ENCODE data around the gene GPR142.
A peak's percentile ranks its signal among the peaks of the same experiment; 100 is the strongest.

Gene GPR142

DNA sequence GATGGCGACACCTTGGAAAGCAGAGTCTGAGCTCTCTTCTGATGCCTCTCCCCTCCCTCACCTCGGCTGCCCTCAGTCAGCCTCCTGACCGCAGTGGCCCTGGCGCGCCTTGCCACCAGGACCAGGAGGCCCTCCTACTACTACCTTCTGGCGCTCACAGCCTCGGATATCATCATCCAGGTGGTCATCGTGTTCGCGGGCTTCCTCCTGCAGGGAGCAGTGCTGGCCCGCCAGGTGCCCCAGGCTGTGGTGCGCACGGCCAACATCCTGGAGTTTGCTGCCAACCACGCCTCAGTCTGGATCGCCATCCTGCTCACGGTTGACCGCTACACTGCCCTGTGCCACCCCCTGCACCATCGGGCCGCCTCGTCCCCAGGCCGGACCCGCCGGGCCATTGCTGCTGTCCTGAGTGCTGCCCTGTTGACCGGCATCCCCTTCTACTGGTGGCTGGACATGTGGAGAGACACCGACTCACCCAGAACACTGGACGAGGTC is 4.4 kb downstream of the GPR142 start:
- no peak for DNase-seq

DNA sequence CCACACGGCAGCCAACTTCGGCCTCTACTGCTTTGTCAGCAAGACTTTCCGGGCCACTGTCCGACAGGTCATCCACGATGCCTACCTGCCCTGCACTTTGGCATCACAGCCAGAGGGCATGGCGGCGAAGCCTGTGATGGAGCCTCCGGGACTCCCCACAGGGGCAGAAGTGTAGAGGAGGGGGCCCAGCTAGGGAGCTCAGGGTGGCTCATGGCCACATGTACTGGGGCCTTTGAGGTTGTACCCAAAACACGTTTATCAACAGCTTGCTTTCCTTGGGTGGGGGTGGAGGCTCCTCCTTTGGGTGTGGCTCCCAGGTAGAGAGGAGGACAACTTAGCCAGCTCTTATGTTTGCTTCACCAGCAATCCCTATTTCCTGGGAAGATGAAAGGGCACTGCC is 5.1 kb downstream of the GPR142 start:
- no peak for DNase-seq

DNA sequence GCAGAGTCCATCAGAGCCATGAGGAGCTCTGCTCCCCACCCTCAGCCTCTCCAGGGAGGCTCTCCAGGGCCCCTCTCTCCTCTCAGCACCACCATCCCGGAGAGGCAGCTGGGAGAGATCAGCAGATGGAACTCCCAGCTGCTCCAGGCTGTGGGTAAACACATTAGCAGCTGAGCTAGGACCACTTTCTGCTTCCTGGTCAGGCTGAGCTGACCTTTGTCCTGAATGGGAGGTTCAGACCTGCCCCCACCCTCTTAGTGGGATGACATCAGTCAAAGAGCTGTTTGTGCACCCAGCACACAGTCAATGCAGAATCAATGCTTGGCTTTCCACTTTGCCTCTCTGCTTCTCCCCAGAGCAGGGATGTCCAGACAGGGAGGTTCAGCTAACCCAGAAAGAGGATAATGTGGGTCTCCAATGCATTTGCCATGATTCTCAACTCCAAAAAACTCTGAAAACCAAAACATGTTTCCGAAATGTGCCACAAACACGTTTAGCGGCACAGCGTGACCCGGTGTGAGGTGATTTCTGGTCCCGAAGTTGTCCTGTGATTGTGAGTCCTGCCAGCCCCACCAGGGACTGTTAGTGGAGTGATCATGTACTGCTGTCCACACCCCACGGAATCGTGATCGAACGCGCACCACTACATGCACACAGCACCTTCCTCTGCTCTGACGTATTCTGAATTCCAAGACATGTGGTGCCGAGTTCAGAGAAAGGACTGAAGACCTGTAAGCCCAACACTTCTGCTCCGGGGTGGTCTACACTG is 6.7 kb downstream of the GPR142 start:
- DNase-seq = no peak

DNA sequence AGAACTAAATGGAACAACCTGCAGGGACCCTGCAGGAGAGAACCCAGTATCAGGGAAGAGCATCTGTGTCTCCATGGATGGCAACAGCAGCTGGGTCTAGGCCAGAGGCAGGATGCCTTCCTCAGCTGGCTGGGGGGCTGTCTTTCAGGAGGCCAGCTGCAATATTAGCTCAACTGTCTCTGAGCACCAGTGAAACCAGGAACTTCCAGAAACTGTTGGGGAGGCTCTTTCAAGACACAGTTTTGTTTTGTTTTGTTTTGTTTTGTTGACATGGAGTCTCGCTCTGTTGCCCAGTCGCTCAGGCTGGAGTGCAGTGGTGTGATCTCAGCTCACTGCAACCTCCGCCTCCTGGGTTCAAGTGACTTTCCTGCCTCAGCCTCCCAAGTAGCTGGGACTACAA is 7.6 kb downstream of the GPR142 start:
- no peak for DNase-seq

DNA sequence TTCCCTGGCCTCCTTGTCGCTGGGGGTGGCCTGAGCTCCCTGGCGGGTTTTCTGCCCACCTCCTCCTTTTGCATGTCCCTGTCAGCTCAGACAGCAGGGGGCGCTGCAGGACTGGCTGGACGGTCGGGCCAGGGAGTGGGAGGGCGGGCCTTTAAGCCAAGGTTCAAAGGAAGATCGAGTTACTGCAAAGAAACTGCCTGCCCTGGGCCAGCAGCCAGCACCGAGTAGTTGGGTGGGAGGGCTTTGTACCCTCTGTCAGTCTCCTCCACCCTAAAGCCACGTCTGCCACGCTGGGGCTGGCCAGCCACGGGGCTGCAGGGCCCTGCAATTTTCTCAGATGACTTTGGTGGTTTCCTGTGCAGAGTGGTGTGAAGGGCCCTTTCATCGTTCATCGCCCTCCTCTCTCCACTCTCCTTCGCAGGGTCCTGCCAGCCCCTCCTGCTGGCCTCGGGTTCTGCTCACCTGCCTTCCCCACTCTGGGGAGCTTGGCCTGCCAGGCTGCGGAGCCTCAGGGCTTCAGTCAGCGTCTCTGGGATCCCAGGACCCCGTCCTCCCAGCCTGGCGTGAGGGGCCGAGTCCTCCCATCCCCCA is 12.3 kb downstream of the GPR142 start:
- DNase-seq = peak; percentile 80

DNA sequence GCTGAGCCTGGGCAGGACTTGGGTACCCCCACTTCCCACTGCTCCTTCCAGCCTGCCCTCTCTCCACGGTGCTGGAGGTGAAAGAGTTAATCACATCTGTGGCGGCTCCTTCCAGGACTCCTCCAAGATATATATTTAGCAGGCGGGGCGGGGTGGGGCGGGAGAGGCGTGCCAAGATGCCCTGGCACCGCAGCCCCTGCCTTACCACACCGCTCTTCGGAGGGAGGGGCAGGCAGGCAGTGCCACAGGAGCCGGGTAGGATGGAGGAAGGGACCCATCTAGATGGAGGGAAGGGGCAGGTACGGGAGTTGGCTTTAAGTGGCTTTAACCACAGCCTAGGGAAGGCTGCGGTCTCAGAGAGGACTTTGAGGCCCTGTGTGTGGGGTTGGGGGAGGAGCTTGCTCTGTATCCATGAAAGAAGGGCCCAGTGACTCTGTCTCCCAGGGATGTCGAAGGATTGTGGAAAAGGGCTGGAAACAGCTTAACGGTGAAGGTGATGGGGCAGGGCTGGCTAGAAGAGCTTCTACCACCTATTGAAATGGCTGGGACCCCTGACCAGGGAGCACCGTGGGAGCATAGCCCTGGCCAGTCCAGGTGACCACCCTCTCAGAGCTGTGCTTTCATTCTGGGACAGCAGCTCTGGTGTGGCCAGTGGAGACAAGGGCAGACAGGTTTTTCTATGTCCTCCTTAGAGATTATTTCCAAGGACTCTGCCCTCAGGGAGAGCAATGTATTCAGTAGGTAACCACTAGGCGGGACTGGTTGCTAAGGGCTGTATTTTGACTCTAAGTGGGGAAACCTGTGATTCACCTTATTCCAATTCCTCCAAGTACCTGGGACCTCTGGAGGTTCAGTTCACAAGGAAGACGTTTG is 13.0 kb downstream of the GPR142 start:
- no peak for DNase-seq

DNA sequence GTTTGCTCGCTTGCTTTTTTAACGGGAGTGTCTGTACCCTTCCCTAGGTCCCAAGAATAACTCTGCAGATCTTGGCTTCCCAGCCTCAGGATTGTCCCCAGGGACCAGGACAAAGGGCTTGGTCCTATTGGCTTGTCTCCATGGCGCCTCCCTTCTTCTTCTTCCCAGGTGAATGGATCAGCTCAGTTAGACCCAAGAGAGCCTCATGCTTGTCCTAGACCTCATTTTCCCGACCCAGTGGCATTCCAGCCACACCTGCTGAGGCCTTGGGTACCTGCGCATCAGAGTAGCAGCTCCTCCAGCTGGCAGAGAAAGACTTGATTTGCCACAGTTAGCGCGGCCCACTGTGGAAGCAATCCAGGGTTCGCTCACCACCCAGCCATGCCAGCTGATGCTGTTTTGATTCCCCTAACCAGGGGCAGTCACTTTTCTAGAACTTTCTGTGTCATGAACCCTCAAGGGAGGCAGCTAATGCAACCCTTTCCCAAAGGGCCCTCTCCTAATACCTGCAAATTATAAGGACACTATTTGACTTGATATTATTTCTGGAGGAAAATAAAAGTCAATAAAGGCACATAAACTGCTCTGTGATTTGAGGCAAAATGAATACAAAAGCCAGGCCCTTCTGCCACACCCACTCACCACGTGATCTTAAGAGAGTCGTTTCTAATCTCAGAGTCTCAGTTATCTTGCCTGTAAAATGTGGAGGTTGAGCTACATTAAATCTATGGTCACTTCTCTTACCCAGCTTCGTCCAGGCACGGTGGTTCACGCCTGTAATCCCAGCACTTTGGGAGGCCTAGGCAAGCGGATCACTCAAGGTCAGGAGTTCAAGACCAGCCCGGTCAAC is 13.9 kb downstream of the GPR142 start:
- DNase-seq = no peak

DNA sequence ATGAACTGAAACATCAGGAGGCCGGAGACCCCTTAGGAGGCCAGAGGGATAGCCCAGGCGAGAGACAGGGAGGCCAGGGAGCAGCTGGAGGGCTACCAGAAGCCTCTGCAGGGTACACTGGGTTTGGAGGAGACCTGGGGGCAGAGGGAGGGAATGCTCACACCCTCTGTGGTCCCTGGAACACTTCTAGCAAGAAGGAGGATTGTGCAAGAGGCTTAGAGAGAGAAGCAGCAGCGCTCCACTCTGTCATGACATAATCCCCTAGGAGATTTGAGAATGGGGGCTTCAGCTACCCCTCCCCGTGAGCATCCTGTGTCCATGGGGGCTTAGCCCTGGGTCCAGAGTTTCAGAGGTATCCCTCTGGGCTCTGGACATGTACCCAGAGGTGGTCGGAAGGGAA is 15.8 kb downstream of the GPR142 start:
- DNase-seq = no peak

DNA sequence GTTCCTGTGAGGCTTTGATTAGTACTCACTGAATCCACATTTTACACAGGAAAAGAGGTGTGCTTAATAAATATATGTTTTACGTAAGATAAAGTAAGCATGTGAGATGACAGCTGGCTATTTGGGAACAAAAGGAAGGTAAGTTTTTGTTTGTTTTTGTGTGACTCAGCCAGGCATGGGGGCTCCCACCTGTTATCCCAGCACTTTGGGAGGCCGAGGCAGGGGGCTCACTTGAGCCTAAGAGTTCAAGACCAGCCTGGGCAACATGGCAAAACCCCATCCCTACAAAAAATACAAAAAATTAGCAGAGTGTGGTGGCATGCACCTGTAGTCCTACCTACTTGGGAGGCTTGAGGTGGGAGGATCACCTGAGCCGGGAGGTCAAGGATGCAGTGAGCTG is 17.9 kb downstream of the GPR142 start:
- no peak for DNase-seq

DNA sequence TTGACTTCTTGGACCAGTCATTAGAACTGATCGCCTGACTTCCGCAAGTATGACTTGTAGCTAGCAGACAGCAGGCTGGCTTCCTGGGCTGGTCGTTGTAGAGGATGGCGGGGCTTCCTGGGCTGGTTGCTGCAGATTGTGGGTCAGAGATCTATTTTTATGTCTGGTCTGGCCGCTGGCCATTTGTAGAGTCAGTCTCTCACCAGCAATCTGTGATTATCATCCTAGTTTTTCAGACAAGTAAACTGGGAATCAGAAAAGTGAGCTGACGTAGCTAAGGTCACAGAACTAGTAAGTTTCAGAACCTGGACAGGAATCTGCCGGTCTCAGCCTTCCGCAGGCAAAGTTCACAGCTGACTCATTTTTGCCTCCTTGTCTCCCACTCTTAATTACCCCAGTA is 19.1 kb downstream of the GPR142 start:
- no peak for DNase-seq

DNA sequence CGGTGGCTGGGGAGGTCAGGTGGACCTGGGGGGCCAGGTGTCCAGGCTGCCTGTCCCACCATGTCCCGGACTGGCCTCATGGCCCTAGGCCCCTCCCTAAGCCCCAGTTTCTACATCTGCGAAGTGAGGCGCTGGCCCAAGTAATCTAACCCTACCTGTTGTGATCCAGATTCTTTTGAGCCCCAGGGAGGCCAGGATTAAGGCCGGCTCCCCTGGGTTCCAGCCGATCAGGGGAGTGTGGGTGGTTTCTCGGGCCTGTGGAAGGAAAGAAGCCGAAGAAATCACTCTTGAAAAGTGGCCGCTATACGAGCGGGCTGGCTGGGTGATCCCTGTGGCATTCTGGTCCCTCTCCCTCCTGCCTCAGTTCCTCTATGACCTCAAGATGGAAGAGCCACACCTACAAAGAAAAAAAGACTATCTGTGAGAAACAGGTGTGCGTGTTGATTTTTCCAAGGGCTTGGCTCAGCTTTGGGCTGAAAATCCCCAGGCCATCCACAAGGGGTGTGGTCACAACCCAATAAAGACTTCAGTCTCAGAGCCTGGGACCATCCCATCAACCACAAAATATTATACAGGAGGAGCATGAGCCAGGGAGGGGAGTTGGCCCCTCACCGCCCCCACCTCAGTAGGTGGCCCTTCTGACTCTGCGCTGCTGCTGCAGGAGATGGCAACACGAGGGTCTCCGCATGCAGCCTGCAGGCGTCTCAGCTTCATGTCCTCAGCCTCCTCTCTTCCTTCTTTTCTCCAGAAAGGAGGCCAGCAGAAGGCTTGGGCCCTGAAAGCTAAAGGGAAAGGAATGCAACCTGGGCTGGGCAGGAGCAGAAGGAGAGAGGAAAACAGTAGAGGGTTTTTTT is 20.3 kb downstream of the GPR142 start:
- DNase-seq = no peak

DNA sequence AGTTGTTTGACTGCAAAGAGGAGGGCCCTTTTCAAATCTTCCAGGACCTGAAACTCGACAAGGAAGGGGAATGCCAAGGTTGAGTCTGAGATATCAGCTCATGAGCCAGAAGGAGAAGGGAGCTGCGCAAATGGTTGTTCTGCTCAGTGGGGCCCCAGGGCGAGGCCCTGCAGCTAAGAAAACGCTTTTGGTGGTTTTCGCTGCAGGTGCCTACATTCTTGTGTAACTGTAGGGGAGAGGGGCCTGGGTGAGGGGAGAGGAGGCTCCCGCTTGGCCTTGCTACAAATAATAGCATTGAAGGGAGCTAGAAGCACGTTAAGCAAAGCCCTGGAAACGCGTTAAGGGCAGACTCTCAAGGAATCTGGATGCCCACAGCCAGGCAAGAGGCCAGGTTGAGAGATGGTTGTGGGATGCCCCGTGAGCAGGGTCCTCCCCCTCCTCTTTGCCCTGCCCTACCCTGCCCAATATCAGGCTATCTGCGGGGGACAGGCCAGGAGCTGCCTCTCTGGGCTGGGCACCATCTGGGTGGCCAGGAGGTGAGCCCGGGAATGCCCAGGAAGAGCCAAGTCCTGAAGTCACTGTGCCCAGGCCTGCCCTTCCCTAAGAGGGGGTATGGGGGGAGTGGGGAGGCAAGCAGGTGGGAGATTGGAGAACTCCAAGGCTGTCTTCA is 21.9 kb downstream of the GPR142 start:
- no peak for DNase-seq

DNA sequence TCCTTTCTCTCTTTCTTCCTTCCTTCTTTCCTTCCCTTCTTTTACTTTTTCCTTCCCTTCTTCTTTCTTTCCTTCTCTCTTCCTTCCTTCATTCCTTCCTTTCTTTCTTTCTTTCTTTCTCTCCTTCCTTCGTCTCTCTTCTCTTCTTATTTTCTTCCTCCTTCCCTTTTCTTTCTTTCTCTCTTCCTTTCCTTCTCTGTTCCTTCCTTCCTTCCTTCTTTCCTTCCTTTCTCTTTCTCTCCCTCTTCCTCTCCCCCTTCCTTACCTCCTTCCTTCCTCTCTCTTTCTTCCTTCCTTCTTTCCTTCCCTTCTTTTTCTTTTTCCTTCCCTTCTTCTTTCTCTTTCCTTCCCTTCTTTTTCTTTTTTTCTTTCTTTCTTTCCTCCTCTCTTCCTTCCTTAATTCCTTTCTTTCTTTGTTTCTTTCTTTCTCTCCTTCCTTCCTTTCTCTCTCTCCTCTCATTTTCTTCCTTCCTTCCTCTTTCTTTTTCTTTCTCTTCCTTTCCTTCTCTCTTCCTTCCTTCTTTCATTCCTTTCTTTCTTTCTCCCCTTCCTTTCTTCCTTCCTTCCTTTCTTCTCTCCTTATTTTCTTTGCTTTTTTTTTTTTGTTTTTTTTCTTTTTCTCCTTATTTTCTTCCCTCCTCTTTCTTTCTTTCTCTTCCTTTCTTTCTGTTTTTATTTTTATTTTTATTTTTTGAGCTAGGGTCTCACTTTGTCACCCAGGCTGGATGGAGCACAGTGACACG is 22.8 kb downstream of the GPR142 start:
- no peak for DNase-seq

DNA sequence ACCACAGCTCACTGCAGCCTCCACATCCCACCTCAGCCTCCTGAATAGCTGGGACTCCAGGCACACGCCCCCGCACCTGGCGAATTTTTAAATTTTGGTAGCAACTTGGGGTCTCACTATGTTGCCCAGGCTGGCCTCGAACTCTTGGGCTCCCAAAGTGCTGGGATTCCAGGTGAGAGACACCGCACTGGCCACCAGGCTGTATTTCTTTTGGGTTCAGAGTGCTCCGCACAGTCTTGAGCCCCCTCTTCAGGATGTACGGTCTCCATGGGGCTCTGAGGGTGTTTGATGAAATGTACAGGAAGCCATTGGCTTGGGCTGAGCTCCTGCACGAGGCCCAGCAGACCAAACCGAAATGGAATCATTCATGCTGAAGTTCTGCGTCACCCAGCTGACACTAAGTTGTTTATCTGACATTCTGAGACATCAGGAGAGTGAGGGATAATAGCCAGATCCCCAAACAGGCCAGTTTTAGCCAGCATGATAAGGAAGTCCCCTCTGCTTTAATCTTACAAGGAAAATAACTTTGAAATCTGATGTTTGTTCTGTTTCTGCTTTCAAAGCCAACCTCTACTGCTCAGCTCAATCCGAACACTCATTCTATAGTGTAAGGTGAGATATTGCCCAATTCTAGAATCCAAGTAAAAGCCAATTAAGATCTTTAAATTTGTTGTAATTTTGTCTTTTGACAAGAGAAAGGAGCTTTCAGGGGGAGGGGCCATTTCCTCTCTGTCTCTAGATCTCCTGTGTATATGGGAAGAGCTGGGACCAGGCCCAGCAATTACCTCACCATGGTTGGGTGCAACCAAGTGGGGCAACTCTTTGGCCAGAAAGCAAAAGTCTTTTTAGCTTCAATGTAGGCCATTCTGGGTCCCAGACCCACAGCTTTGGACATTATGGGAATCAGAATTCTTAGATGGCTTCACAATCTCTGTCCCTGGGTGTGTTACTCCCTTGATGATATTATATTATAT is 23.7 kb downstream of the GPR142 start:
- no peak for DNase-seq

DNA sequence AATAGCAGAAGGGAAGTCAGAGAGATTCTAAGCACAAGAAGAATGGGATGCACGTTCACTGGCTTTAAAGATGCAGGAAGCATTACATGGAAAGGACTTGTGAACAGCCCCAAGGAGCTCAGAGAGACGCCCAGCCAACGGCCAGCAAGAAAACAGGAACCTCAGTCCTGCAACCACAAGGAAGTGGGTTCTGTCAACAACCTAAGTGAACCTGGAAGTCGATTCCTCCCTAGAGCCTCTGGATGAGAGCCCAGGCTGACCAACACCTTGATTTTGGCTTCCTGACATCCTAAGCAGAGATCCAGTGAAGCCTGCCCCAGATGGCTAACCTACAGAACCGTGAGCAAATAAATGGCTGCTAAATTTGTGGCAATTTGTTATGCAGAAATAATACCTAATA is 24.5 kb downstream of the GPR142 start:
- DNase-seq = no peak

DNA sequence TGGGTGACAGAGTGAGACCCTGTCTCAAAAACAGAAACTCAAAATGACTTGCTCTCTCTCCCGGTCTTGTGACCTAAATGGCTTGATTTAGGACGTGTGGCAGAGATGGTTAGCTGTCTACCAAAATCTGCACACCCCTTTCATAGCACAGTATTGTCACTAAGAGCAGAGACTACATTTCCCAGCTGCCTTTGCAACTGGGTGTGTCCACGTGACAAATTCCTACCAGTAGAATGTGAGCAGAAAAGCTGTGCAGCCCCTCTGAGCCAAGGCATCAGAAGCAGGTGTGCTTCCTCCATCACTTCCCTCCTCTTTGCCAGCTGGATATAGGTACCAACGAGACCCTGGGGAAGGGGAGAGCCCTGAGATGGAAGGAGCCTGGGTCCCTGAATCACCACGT is 25.5 kb downstream of the GPR142 start:
- no peak for DNase-seq

DNA sequence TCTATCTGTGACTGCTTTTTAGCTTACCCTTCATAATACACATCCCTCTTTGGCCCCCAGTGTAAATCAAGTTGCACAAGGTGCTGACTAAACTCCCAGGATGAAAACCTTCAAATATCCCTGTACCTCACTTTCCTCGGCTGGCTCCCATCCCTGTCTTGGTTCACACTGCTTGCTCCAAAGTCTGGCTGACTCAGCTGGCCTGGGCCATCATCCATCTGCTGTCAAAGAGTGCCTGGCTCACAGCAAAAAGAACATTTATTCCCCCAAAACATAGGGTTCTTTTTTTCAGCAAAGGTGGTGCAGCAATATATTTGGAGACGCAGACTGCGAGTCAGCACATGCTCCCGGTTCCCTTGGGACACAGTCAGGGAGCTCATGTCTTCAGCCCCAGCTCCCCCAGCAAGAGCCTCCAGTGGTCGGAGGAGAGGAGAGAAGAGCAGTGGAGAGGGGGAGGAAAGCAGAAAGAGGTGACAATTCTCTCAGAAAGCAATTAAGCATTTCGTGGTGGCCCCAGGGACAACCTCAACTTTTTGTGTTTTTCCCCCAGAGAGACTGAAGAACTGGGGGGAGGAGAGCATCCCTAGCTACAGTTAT is 26.1 kb downstream of the GPR142 start:
- no peak for DNase-seq

DNA sequence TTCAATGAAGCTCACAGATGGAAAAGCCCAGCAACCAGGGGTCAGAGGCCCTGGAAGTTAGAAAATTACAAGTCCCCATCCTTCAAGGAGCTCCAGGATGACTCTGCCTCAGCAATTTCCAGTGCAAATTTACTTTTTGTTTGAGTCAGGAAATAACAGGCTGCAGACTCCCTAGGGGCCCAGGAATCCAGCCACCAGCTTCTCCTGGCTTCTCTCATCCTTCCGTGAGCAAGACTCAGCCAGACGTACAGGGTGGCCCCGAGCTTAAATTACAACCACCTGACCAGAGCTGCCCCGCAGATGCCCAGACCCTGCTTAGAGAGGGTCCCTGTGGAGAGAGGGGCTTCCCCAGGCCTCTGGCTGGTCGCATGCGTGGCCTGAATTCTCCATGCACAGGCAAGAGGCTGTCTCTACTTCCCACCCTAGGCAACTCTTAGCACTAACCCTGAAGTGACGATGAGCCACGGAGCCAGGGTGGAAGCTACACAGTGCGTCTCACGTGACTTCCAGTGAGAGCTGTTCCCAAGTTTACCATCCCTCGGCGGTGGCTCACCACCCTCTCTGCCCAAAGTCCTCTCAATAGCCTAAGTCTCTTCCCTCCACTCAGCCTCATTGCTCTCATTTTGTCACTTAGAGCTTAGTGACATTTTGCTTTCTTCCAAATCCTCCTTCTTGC is 27.1 kb downstream of the GPR142 start:
- DNase-seq = no peak
